ENCODE results near the gene SLC9A3. TPM values are rescaled to one million over a fixed set of nuclear protein-coding genes. Genes with fewer than 3 reads are reported as not detected.
"Not testable (repeated sequence)": the region's sequence is repeated elsewhere in the genome, so short reads cannot be mapped to it uniquely, and the experiment has no call there.

The SLC9A3 gene
- total RNA-seq, 4 donors from 2014 or later, result 0.29 to 3.9 (median 2.6) TPM

- TF ChIP-seq CTCF (IDR thresholded peaks at IDR 0.05), result no peak
- no peak for TF ChIP-seq POLR2A (IDR thresholded peaks at IDR 0.05)
- no peak overlapping the region for H3K4me3 ChIP-seq
- H3K4me1 ChIP-seq, result no peaks in the 10 kb centered on the region
- H3K36me3 ChIP-seq, result no peaks in the 10 kb centered on the region
- no peaks in the 10 kb centered on the region for H3K9me3 ChIP-seq
- no peak for DNase-seq
- no peak overlapping the region for H3K27ac ChIP-seq
- intact Hi-C loops (cut with DNase I; ENCODE audit: low total_unique reads), result no loop called here
- peaks cover 0 to 2% of the 10 kb centered on the region in 2 donors for H3K27me3 ChIP-seq
These were observed 36.5 kb upstream of the SLC9A3 start for GRCh38 chr5:560792-561166.

- intact Hi-C loops (cut with DNase I; ENCODE audit: low total_unique reads), result no loop called here
- H3K4me3 ChIP-seq, result no peak overlapping the region
- no peak for DNase-seq
- H3K36me3 ChIP-seq, result no peaks in the 10 kb centered on the region
- H3K27me3 ChIP-seq, result no peaks in the 10 kb centered on the region
- H3K9me3 ChIP-seq, result no peaks in the 10 kb centered on the region
- no peaks in the 10 kb centered on the region for H3K4me1 ChIP-seq
- TF ChIP-seq CTCF (IDR thresholded peaks at IDR 0.05) (no peak), POLR2A (IDR thresholded peaks at IDR 0.05) (no peak)
- H3K27ac ChIP-seq, result no peak overlapping the region
These were observed 34.7 kb upstream of the SLC9A3 start for GRCh38 chr5:558871-559503.

GRCh38 chr5:558326-558725, 34.1 kb upstream of the SLC9A3 start:
- Histone ChIP-seq H3K27ac (no peak overlapping the region), H3K9me3 (no peaks in the 10 kb centered on the region), H3K27me3 (no peaks in the 10 kb centered on the region), H3K4me3 (no peak overlapping the region), H3K4me1 (no peaks in the 10 kb centered on the region), H3K36me3 (no peaks in the 10 kb centered on the region)
- intact Hi-C loops (cut with DNase I; ENCODE audit: low total_unique reads), result no loop called here
- no peak for TF ChIP-seq POLR2A (IDR thresholded peaks at IDR 0.05)
- TF ChIP-seq CTCF (IDR thresholded peaks at IDR 0.05), result no peak
- DNase-seq, result no peak

DNA sequence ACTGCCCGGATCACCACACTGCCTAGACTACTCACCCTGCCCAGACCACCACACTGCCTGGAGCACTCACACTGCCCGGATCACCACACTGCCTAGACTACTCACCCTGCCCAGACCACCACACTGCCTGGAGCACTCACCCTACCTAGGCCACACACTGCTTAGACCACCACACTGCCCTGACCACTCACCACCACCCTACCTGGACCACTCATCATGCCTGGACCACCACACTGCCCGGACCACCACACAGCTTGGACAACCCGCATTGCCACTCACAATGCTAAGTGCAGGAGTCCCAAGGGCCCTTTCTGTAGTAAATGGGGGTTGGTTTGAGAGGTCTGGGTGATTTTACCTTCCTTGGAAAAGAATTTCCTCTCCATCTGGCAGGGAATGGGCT, 33.7 kb upstream of the SLC9A3 start:
- intact Hi-C loops (cut with DNase I; ENCODE audit: low total_unique reads); H3K9me3 ChIP-seq; H3K4me1 ChIP-seq; H3K27me3 ChIP-seq; DNase-seq; H3K36me3 ChIP-seq; H3K27ac ChIP-seq; H3K4me3 ChIP-seq: not testable (repeated sequence)

GRCh38 chr5:556909-557441, 32.7 kb upstream of the SLC9A3 start:
- intact Hi-C loops (cut with DNase I; ENCODE audit: low total_unique reads), result no loop called here

More at GRCh38 chr5:556909-557441, 32.7 kb upstream of the SLC9A3 start:
- Histone ChIP-seq H3K27me3 (no peaks in the 10 kb centered on the region), H3K27ac (no peak overlapping the region), H3K9me3 (no peaks in the 10 kb centered on the region), H3K4me3 (no peak overlapping the region), H3K4me1 (no peaks in the 10 kb centered on the region), H3K36me3 (no peaks in the 10 kb centered on the region)
- TF ChIP-seq CTCF (IDR thresholded peaks at IDR 0.05), result no peak
- TF ChIP-seq POLR2A (IDR thresholded peaks at IDR 0.05), result no peak
- DNase-seq, result no peak

Measured in uterus (tissue), 4 donors.